K562 (cell line): ENCODE data around the gene OTOG.

Source experiments
- E2F1 ChIP-seq: sonication (generic); formaldehyde crosslinking; IDR thresholded peaks from 2 replicates; pipeline ENCODE4 v1.8.1; 2023; ENCODE audit warnings: mild to moderate bottlenecking, missing genetic modification reagents, moderate library complexity
- NUFIP1 ChIP-seq: fragments of 450-650 bp; IDR thresholded peaks from 2 replicates; pipeline ENCODE4 v1.6.1; 2018; ENCODE audit not compliant: partially characterized antibody
- RNF2 ChIP-seq: sonication (generic); IDR thresholded peaks from 2 replicates; pipeline ENCODE4 v1.6.1; 2016
- ZFP36 ChIP-seq: fragments of 150-350 bp; IDR thresholded peaks from 2 replicates; pipeline ENCODE4 v1.6.1; 2018; ENCODE audit warnings: low read length, low read depth; ENCODE audit not compliant: partially characterized antibody
- ZNF239 ChIP-seq: fragments of 250-450 bp; sonication (Bioruptor Pico); IDR thresholded peaks from 2 replicates; pipeline ENCODE4 v1.4.0; 2020; ENCODE audit warnings: mild to moderate bottlenecking

- TF ChIP-seq E2F1 (no peak), RNF2 (no peak), ZFP36 (no peak), NUFIP1 (no peak), ZNF239 (CRISPR knock-in tag) (no peak)
These were observed 62.4 kb downstream of the OTOG start for GRCh38 chr11:17609291-17610084.
